CD8-positive, alpha-beta memory T cell (primary cell): ENCODE measurements around the gene ADPRH. TPM values are rescaled to one million over a fixed set of nuclear protein-coding genes. Genes with fewer than 3 reads are reported as not detected.
A peak's percentile ranks its signal among the peaks of the same experiment; 100 is the strongest.

Source experiments
- CTCF ChIA-PET: fragments of 350-600 bp; sonication (Branson Sonifier 250); formaldehyde crosslinking; loops from one replicate; lab custom pipeline; 2021; ENCODE audit warnings: antibody characterized with exemption; lab: Charles Lee
- POLR2A ChIA-PET: fragments of 350-600 bp; sonication (Branson Sonifier 250); formaldehyde crosslinking; loops from one replicate; lab custom pipeline; 2021; ENCODE audit warnings: antibody characterized with exemption; lab: Charles Lee
- DNase-seq, 5 donors: peaks; one replicate each; pipeline versions ENCODE4 v3.0.0 to v3.0.0-alpha.2; 2020 to 2022; ENCODE audit warnings: mixed read lengths in 1 of 5
- H3K27ac ChIP-seq: one replicate; pipeline ENCODE4 v1.7.0; 2013; ENCODE audit warnings: low read depth, mild to moderate bottlenecking, low read length, moderate library complexity
- H3K27me3 ChIP-seq: 2 replicates; pipeline ENCODE4 v1.7.0; 2013; ENCODE audit warnings: low read length, mild to moderate bottlenecking; ENCODE audit not compliant: insufficient read depth, poor library complexity, severe bottlenecking
- H3K36me3 ChIP-seq: 2 replicates; pipeline ENCODE4 v1.7.0; 2013; ENCODE audit warnings: mild to moderate bottlenecking, low read length, moderate library complexity; ENCODE audit not compliant: insufficient read depth
- H3K4me1 ChIP-seq: 2 replicates; pipeline ENCODE4 v1.7.0; 2013; ENCODE audit warnings: mild to moderate bottlenecking, low read length, moderate library complexity; ENCODE audit not compliant: insufficient read depth
- H3K4me3 ChIP-seq: 2 replicates; pipeline ENCODE4 v1.7.0; 2013; ENCODE audit warnings: mild to moderate bottlenecking, low read length
- H3K9me3 ChIP-seq: 2 replicates; pipeline ENCODE4 v1.7.0; 2013; ENCODE audit warnings: mild to moderate bottlenecking, low read length
- H3K27ac Mint-ChIP-seq, 8 donors: one replicate each; pipeline ENCODE4 v1.8.0; 2020 to 2021; ENCODE audit warnings: mixed read lengths in 8 of 8, mild to moderate bottlenecking in 6 of 8, inconsistent platforms in 3 of 8, moderate library complexity in 3 of 8
- H3K27me3 Mint-ChIP-seq, 2 donors: one replicate each; pipeline ENCODE4 v1.8.0; 2020 to 2021; ENCODE audit warnings: mixed read lengths in 2 of 2, mild to moderate bottlenecking in 1 of 2, moderate library complexity in 1 of 2
- H3K36me3 Mint-ChIP-seq, 3 donors: one replicate each; pipeline ENCODE4 v1.8.0; 2020 to 2021; ENCODE audit warnings: mixed read lengths in 3 of 3, inconsistent platforms in 1 of 3, mild to moderate bottlenecking in 1 of 3
- H3K4me1 Mint-ChIP-seq, 3 donors: one replicate each; pipeline ENCODE4 v1.8.0; 2020 to 2021; ENCODE audit warnings: mixed read lengths in 3 of 3, inconsistent platforms in 1 of 3, mild to moderate bottlenecking in 1 of 3
- H3K4me3 Mint-ChIP-seq, 7 donors: one replicate each; pipeline ENCODE4 v1.8.0; 2020 to 2021; ENCODE audit warnings: mixed read lengths in 7 of 7, mild to moderate bottlenecking in 6 of 7, moderate library complexity in 4 of 7, inconsistent platforms in 2 of 7
- H3K9me3 Mint-ChIP-seq, 5 donors: one replicate each; pipeline ENCODE4 v1.8.0; 2020 to 2022; ENCODE audit warnings: mixed read lengths in 5 of 5, mild to moderate bottlenecking in 3 of 5, moderate library complexity in 2 of 5, inconsistent platforms in 1 of 5
- polyA plus RNA-seq: library from polyadenylated mRNA; unstranded; fragments of 300-500 nt; fragmentation: Illumina TruSeq; gene quantifications from one replicate; pipeline ENCODE4 v1.2.3, GENCODE V29; 2021
- total RNA-seq, 2 experiments: library from RNA; stranded (reverse); gene quantifications; one replicate each; pipeline ENCODE4 v1.2.3, GENCODE V29; 2021

The ADPRH gene
- total RNA-seq (1 to 10 TPM; 6.8 to 7.9 TPM), polyA plus RNA-seq (2.5 TPM)

- Histone ChIP-seq H3K27ac (peak within 1 kb of the TSS; percentile 57), H3K4me3 (peak within 1 kb of the TSS; percentile 74), H3K9me3 (no peaks in the 10 kb centered on the region), H3K27me3 (no peaks in the 10 kb centered on the region), H3K36me3 (no peaks in the 10 kb centered on the region), H3K4me1 (no peaks in the 10 kb centered on the region)
- CTCF ChIA-PET: interaction anchor here (1.4 kb wide), 1 partner anchor 18 kb away, joined by 3 read pairs; no protein-coding TSS in a partner anchor
- Mint-ChIP-seq H3K4me1 (peaks cover 15 to 24% (median 15%) of the 10 kb centered on the region in 3 donors), H3K9me3 (no peaks in the 10 kb centered on the region), H3K4me3 (peak within 1 kb of the TSS; percentile 85 to 97 (median 95)), H3K27me3 (peaks cover 3 to 7% of the 10 kb centered on the region in 2 donors), H3K27ac (peak within 1 kb of the TSS; percentile 9 to 96 (median 92)), H3K36me3 (peaks cover 0 to 6% (median 0%) of the 10 kb centered on the region in 3 donors)
- POLR2A ChIA-PET: no interaction called here
- DNase-seq: peak; percentile 17 to 65 (median 32)
Observed at GRCh38 chr3:119579366-119580066, at the start of gene ADPRH. Gene ADPRH (plus strand): TSS chr3:119579492. CDS start chr3:119582170, 2,678 bp downstream.

GRCh38 chr3:119529883-119530282 is 49.4 kb upstream of the ADPRH start:
- no peak for DNase-seq
- POLR2A ChIA-PET: no interaction called here

GRCh38 chr3:119530456-119530855 is 48.8 kb upstream of the ADPRH start:
- no peak overlapping the region for H3K4me3 ChIP-seq
- H3K27me3 ChIP-seq: no peaks in the 10 kb centered on the region
- H3K9me3 Mint-ChIP-seq: no peaks in the 10 kb centered on the region
- ChIA-PET CTCF (no interaction called here), POLR2A (no interaction called here)
- no peak overlapping the region for H3K4me3 Mint-ChIP-seq
- DNase-seq: no peak
- no peaks in the 10 kb centered on the region for H3K4me1 Mint-ChIP-seq
- no peaks in the 10 kb centered on the region for H3K27me3 Mint-ChIP-seq
- no peaks in the 10 kb centered on the region for H3K4me1 ChIP-seq
- peak overlapping the region in 1 of 8 donors; percentile 1 for H3K27ac Mint-ChIP-seq
- H3K9me3 ChIP-seq: no peaks in the 10 kb centered on the region
- no peaks in the 10 kb centered on the region for H3K36me3 ChIP-seq
- H3K27ac ChIP-seq: no peak overlapping the region
- H3K36me3 Mint-ChIP-seq: peaks cover 0 to 9% (median 8%) of the 10 kb centered on the region in 3 donors

More at GRCh38 chr3:119529883-119530282, 49.4 kb upstream of the ADPRH start:
- no peak overlapping the region for H3K4me3 ChIP-seq
- H3K27me3 ChIP-seq: no peaks in the 10 kb centered on the region
- Mint-ChIP-seq H3K27me3 (no peaks in the 10 kb centered on the region), H3K9me3 (no peaks in the 10 kb centered on the region), H3K4me3 (no peak overlapping the region), H3K27ac (no peak overlapping the region), H3K4me1 (no peaks in the 10 kb centered on the region), H3K36me3 (peaks cover 0 to 14% (median 11%) of the 10 kb centered on the region in 3 donors)
- H3K36me3 ChIP-seq: peaks cover 3% of the 10 kb centered on the region
- no peak overlapping the region for H3K27ac ChIP-seq
- no peaks in the 10 kb centered on the region for H3K4me1 ChIP-seq
- CTCF ChIA-PET: interaction anchor here (0.5 kb wide), 1 partner anchor 13 kb away, joined by 3 read pairs; no protein-coding TSS in a partner anchor
- H3K9me3 ChIP-seq: no peaks in the 10 kb centered on the region

GRCh38 chr3:119531151-119531550 is 48.1 kb upstream of the ADPRH start:
- DNase-seq: no peak
- Histone ChIP-seq H3K36me3 (no peaks in the 10 kb centered on the region), H3K4me1 (no peaks in the 10 kb centered on the region), H3K4me3 (no peak overlapping the region), H3K27me3 (no peaks in the 10 kb centered on the region), H3K9me3 (no peaks in the 10 kb centered on the region), H3K27ac (no peak overlapping the region)
- Mint-ChIP-seq H3K27ac (no peak overlapping the region), H3K36me3 (peaks cover 0 to 7% (median 4%) of the 10 kb centered on the region in 3 donors), H3K27me3 (no peaks in the 10 kb centered on the region), H3K4me3 (no peak overlapping the region), H3K4me1 (no peaks in the 10 kb centered on the region), H3K9me3 (no peaks in the 10 kb centered on the region)
- POLR2A ChIA-PET: no interaction called here
- CTCF ChIA-PET: no interaction called here

GRCh38 chr3:119534296-119534695 is 45.0 kb upstream of the ADPRH start:
- Mint-ChIP-seq H3K36me3 (peaks cover 0 to 5% (median 0%) of the 10 kb centered on the region in 3 donors), H3K9me3 (no peaks in the 10 kb centered on the region), H3K4me1 (no peaks in the 10 kb centered on the region), H3K4me3 (peak overlapping the region in 1 of 7 donors; percentile 37), H3K27ac (no peak overlapping the region), H3K27me3 (no peaks in the 10 kb centered on the region)
- H3K27me3 ChIP-seq: no peaks in the 10 kb centered on the region
- no peak for DNase-seq
- CTCF ChIA-PET: no interaction called here
- no peak overlapping the region for H3K4me3 ChIP-seq
- no peaks in the 10 kb centered on the region for H3K9me3 ChIP-seq
- no peaks in the 10 kb centered on the region for H3K36me3 ChIP-seq
- POLR2A ChIA-PET: interaction anchor here (0.7 kb wide), 1 partner anchor 285 kb away, joined by 6 read pairs; no protein-coding TSS in a partner anchor
- no peak overlapping the region for H3K27ac ChIP-seq
- H3K4me1 ChIP-seq: no peaks in the 10 kb centered on the region

- ChIA-PET CTCF (no interaction called here), POLR2A (no interaction called here)
- Histone ChIP-seq H3K4me3 (no peak overlapping the region), H3K27me3 (no peaks in the 10 kb centered on the region), H3K4me1 (no peaks in the 10 kb centered on the region), H3K9me3 (no peaks in the 10 kb centered on the region), H3K27ac (no peak overlapping the region), H3K36me3 (no peaks in the 10 kb centered on the region)
- H3K27me3 Mint-ChIP-seq: no peaks in the 10 kb centered on the region
- H3K4me3 Mint-ChIP-seq: no peak overlapping the region
- DNase-seq: no peak
- H3K4me1 Mint-ChIP-seq: no peaks in the 10 kb centered on the region
- no peak overlapping the region for H3K27ac Mint-ChIP-seq
- no peaks in the 10 kb centered on the region for H3K36me3 Mint-ChIP-seq
- H3K9me3 Mint-ChIP-seq: no peaks in the 10 kb centered on the region
Observed at GRCh38 chr3:119536757-119537156, 42.5 kb upstream of the ADPRH start.

- no peaks in the 10 kb centered on the region for H3K36me3 Mint-ChIP-seq
- ChIA-PET CTCF (no interaction called here), POLR2A (no interaction called here)
- H3K36me3 ChIP-seq: no peaks in the 10 kb centered on the region
- no peaks in the 10 kb centered on the region for H3K4me1 Mint-ChIP-seq
- H3K27ac ChIP-seq: no peak overlapping the region
- DNase-seq: no peak
- no peaks in the 10 kb centered on the region for H3K27me3 ChIP-seq
- H3K9me3 Mint-ChIP-seq: no peaks in the 10 kb centered on the region
- H3K4me1 ChIP-seq: no peaks in the 10 kb centered on the region
- no peak overlapping the region for H3K4me3 Mint-ChIP-seq
- no peak overlapping the region for H3K27ac Mint-ChIP-seq
- H3K9me3 ChIP-seq: no peaks in the 10 kb centered on the region
- peaks cover 0 to 3% of the 10 kb centered on the region in 2 donors for H3K27me3 Mint-ChIP-seq
- no peak overlapping the region for H3K4me3 ChIP-seq
Observed at GRCh38 chr3:119538772-119539171, 40.5 kb upstream of the ADPRH start.

- H3K36me3 ChIP-seq: no peaks in the 10 kb centered on the region
- ChIA-PET CTCF (no interaction called here), POLR2A (no interaction called here)
- no peak for DNase-seq
- peaks cover 0 to 3% of the 10 kb centered on the region in 2 donors for H3K27me3 Mint-ChIP-seq
- no peak overlapping the region for H3K4me3 ChIP-seq
- no peak overlapping the region for H3K27ac Mint-ChIP-seq
- no peaks in the 10 kb centered on the region for H3K4me1 ChIP-seq
- H3K9me3 Mint-ChIP-seq: no peaks in the 10 kb centered on the region
- no peak overlapping the region for H3K4me3 Mint-ChIP-seq
- no peaks in the 10 kb centered on the region for H3K9me3 ChIP-seq
- no peaks in the 10 kb centered on the region for H3K36me3 Mint-ChIP-seq
- H3K27ac ChIP-seq: no peak overlapping the region
- H3K4me1 Mint-ChIP-seq: no peaks in the 10 kb centered on the region
- H3K27me3 ChIP-seq: no peaks in the 10 kb centered on the region
Observed at GRCh38 chr3:119541547-119541946, 37.7 kb upstream of the ADPRH start.
